A673 (cell line): ENCODE data around the gene CENPV.

Experiments
- EZH2 ChIP-seq: fragments of 200-600 bp; sonication (generic); IDR thresholded peaks from 2 replicates; pipeline ENCODE4 v1.6.1; 2017; ENCODE audit warnings: borderline replicate concordance, low read depth, mild to moderate bottlenecking, mixed read lengths, antibody characterized with exemption, low read length; ENCODE audit not compliant: poor library complexity, severe bottlenecking
- TF ChIP-seq, protein P1 (sequence below): fragments of 300-800, 200-600 bp; sonication (generic); conservative IDR thresholded peaks from 2 replicates; pipeline ENCODE4 v1.5.1; 2017; ENCODE audit warnings: low read depth, mild to moderate bottlenecking, antibody characterized with exemption, low read length, moderate library complexity, mixed read lengths

DNA sequence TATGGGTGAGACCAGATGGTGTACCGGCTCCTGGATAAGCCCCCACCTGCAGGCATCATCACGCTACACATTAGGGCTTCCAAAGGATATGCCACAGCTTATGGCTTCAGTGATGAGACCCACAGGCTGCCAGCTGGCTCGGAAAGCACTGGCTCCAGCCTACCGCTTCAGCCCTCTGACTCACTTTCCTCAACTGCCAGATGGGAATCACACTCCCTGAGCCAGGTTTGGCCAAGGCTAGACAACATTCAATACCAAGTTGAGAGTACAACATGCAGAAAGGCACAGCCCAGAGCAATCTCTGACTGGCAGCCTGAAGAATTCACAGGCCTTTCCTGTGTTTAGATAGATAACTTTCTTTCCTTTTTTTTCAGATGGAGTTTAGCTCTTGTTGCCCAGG is 10.3 kb downstream of the CENPV start:
- TF ChIP-seq, protein P1, sequence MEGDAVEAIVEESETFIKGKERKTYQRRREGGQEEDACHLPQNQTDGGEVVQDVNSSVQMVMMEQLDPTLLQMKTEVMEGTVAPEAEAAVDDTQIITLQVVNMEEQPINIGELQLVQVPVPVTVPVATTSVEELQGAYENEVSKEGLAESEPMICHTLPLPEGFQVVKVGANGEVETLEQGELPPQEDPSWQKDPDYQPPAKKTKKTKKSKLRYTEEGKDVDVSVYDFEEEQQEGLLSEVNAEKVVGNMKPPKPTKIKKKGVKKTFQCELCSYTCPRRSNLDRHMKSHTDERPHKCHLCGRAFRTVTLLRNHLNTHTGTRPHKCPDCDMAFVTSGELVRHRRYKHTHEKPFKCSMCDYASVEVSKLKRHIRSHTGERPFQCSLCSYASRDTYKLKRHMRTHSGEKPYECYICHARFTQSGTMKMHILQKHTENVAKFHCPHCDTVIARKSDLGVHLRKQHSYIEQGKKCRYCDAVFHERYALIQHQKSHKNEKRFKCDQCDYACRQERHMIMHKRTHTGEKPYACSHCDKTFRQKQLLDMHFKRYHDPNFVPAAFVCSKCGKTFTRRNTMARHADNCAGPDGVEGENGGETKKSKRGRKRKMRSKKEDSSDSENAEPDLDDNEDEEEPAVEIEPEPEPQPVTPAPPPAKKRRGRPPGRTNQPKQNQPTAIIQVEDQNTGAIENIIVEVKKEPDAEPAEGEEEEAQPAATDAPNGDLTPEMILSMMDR, result no peak
- no peak for TF ChIP-seq EZH2
